Effector memory CD8-positive, alpha-beta T cell (primary cell): ENCODE data around the gene ACP3.
"Not testable (repeated sequence)": the region's sequence is repeated elsewhere in the genome, so short reads cannot be mapped to it uniquely, and the experiment has no call there.

Source experiments
- ATAC-seq: fragments of 150-1000 bp; cut with Tn5 transposase; replicated peaks from 2 replicates; pipeline ENCODE4 v1.10.0; 2021; ENCODE audit warnings: mild to moderate bottlenecking, moderate library complexity
- DNase-seq, 3 experiments: peaks; one replicate each; pipeline ENCODE4 v3.0.0; 2021
- H3K27ac Mint-ChIP-seq, 2 donors: one replicate each; pipeline ENCODE4 v1.8.0; 2022; ENCODE audit warnings: mild to moderate bottlenecking in 2 of 2, mixed read lengths in 2 of 2, moderate library complexity in 2 of 2
- H3K27me3 Mint-ChIP-seq, 2 donors: one replicate each; pipeline ENCODE4 v1.8.0; 2022; ENCODE audit warnings: mixed read lengths in 2 of 2
- H3K36me3 Mint-ChIP-seq: one replicate; pipeline ENCODE4 v1.8.0; 2022; ENCODE audit warnings: mild to moderate bottlenecking, moderate library complexity, mixed read lengths; ENCODE audit not compliant: insufficient read depth
- H3K4me1 Mint-ChIP-seq, 2 donors: one replicate each; pipeline ENCODE4 v1.8.0; 2022; ENCODE audit warnings: low read depth in 2 of 2, mixed read lengths in 2 of 2
- H3K4me3 Mint-ChIP-seq, 2 donors: one replicate each; pipeline ENCODE4 v1.8.0; 2022; ENCODE audit warnings: mild to moderate bottlenecking in 2 of 2, mixed read lengths in 2 of 2, moderate library complexity in 2 of 2
- H3K9me3 Mint-ChIP-seq, 2 donors: one replicate each; pipeline ENCODE4 v1.8.0; 2022; ENCODE audit warnings: mixed read lengths in 2 of 2

The ACP3 gene

GRCh38 chr3:132292042-132292441 is 25.2 kb upstream of the ACP3 start:
- no peaks in the 10 kb centered on the region for H3K36me3 Mint-ChIP-seq
- no peak overlapping the region for H3K4me3 Mint-ChIP-seq
- ATAC-seq (no peak), DNase-seq (no peak)
- H3K9me3 Mint-ChIP-seq: peaks cover 0 to 6% of the 10 kb centered on the region in 2 donors
- H3K4me1 Mint-ChIP-seq: no peaks in the 10 kb centered on the region
- H3K27me3 Mint-ChIP-seq: peaks cover 14 to 26% of the 10 kb centered on the region in 2 donors
- no peak overlapping the region for H3K27ac Mint-ChIP-seq

GRCh38 chr3:132293251-132293650 is 24.0 kb upstream of the ACP3 start:
- Mint-ChIP-seq H3K36me3 (no peaks in the 10 kb centered on the region), H3K27ac (no peak overlapping the region), H3K27me3 (peaks cover 14 to 16% of the 10 kb centered on the region in 2 donors), H3K9me3 (peaks cover 0 to 6% of the 10 kb centered on the region in 2 donors), H3K4me1 (no peaks in the 10 kb centered on the region), H3K4me3 (no peak overlapping the region)
- ATAC-seq: no peak
- DNase-seq: no peak

- Mint-ChIP-seq H3K4me1 (no peaks in the 10 kb centered on the region), H3K4me3 (no peak overlapping the region), H3K27me3 (peaks cover 11 to 14% of the 10 kb centered on the region in 2 donors), H3K36me3 (no peaks in the 10 kb centered on the region), H3K27ac (no peak overlapping the region), H3K9me3 (peaks cover 0 to 6% of the 10 kb centered on the region in 2 donors)
- DNase-seq: no peak
- ATAC-seq: no peak
Observed at GRCh38 chr3:132294906-132295305, 22.3 kb upstream of the ACP3 start.

GRCh38 chr3:132303336-132304201 is 13.6 kb upstream of the ACP3 start:
- H3K36me3 Mint-ChIP-seq, ATAC-seq, DNase-seq, H3K27ac Mint-ChIP-seq, H3K9me3 Mint-ChIP-seq, H3K4me1 Mint-ChIP-seq, H3K4me3 Mint-ChIP-seq: not testable (repeated sequence)
- H3K27me3 Mint-ChIP-seq: peaks cover 11 to 34% of the 10 kb centered on the region in 2 donors

GRCh38 chr3:132304351-132304750 is 12.9 kb upstream of the ACP3 start:
- H3K27ac Mint-ChIP-seq, DNase-seq, H3K4me3 Mint-ChIP-seq, H3K36me3 Mint-ChIP-seq, H3K4me1 Mint-ChIP-seq, H3K9me3 Mint-ChIP-seq, ATAC-seq: not testable (repeated sequence)
- H3K27me3 Mint-ChIP-seq: peaks cover 11 to 34% of the 10 kb centered on the region in 2 donors

- H3K4me1 Mint-ChIP-seq, H3K27me3 Mint-ChIP-seq, ATAC-seq, H3K27ac Mint-ChIP-seq, H3K36me3 Mint-ChIP-seq, DNase-seq, H3K9me3 Mint-ChIP-seq, H3K4me3 Mint-ChIP-seq: not testable (repeated sequence)
Observed at GRCh38 chr3:132310057-132310456, 7.2 kb upstream of the ACP3 start.

GRCh38 chr3:132311316-132311715 is 5.9 kb upstream of the ACP3 start:
- no peak for DNase-seq

GRCh38 chr3:132311841-132312240 is 5.4 kb upstream of the ACP3 start:
- H3K4me3 Mint-ChIP-seq: no peak overlapping the region
- ATAC-seq (no peak), DNase-seq (no peak)
- peaks cover 3% of the 10 kb centered on the region for H3K36me3 Mint-ChIP-seq
- H3K9me3 Mint-ChIP-seq: no peaks in the 10 kb centered on the region
- H3K27me3 Mint-ChIP-seq: peaks cover 0 to 14% of the 10 kb centered on the region in 2 donors
- H3K4me1 Mint-ChIP-seq: no peaks in the 10 kb centered on the region
- H3K27ac Mint-ChIP-seq: no peak overlapping the region

More at GRCh38 chr3:132311316-132311715, 5.9 kb upstream of the ACP3 start:
- no peak overlapping the region for H3K27ac Mint-ChIP-seq
- H3K27me3 Mint-ChIP-seq: peaks cover 0 to 14% of the 10 kb centered on the region in 2 donors
- H3K4me3 Mint-ChIP-seq: no peak overlapping the region
- no peaks in the 10 kb centered on the region for H3K9me3 Mint-ChIP-seq
- no peaks in the 10 kb centered on the region for H3K4me1 Mint-ChIP-seq
- peaks cover 3% of the 10 kb centered on the region for H3K36me3 Mint-ChIP-seq
- ATAC-seq: no peak

- Mint-ChIP-seq H3K27ac (no peak overlapping the region), H3K9me3 (no peaks in the 10 kb centered on the region), H3K4me1 (no peaks in the 10 kb centered on the region), H3K27me3 (peaks cover 9 to 27% of the 10 kb centered on the region in 2 donors), H3K36me3 (peaks cover 3% of the 10 kb centered on the region), H3K4me3 (no peak overlapping the region)
- DNase-seq (no peak), ATAC-seq (no peak)
Observed at GRCh38 chr3:132315851-132316250, 1.4 kb upstream of the ACP3 start.

- no peak for ATAC-seq
- H3K27me3 Mint-ChIP-seq: peaks cover 16 to 41% of the 10 kb centered on the region in 2 donors
- peaks cover 3% of the 10 kb centered on the region for H3K36me3 Mint-ChIP-seq
- H3K27ac Mint-ChIP-seq: no peak overlapping the region
- no peak for DNase-seq
- H3K4me3 Mint-ChIP-seq: no peak overlapping the region
- H3K4me1 Mint-ChIP-seq: no peaks in the 10 kb centered on the region
- no peaks in the 10 kb centered on the region for H3K9me3 Mint-ChIP-seq
Observed at GRCh38 chr3:132318451-132318850, 1.2 kb downstream of the ACP3 start.

GRCh38 chr3:132321304-132321703 is 4.1 kb downstream of the ACP3 start:
- Mint-ChIP-seq H3K27me3 (peaks cover 16 to 40% of the 10 kb centered on the region in 2 donors), H3K4me3 (no peak overlapping the region), H3K27ac (no peak overlapping the region), H3K4me1 (no peaks in the 10 kb centered on the region), H3K9me3 (no peaks in the 10 kb centered on the region), H3K36me3 (no peaks in the 10 kb centered on the region)
- no peak for DNase-seq
- no peak for ATAC-seq

- DNase-seq (no peak), ATAC-seq (no peak)
- no peak overlapping the region for H3K4me3 Mint-ChIP-seq
- no peaks in the 10 kb centered on the region for H3K4me1 Mint-ChIP-seq
- no peaks in the 10 kb centered on the region for H3K36me3 Mint-ChIP-seq
- H3K27me3 Mint-ChIP-seq: peaks cover 20 to 34% of the 10 kb centered on the region in 2 donors
- no peaks in the 10 kb centered on the region for H3K9me3 Mint-ChIP-seq
- no peak overlapping the region for H3K27ac Mint-ChIP-seq
Observed at GRCh38 chr3:132325103-132325606, 7.9 kb downstream of the ACP3 start.

GRCh38 chr3:132325634-132326033 is 8.4 kb downstream of the ACP3 start:
- Mint-ChIP-seq H3K27ac (no peak overlapping the region), H3K4me1 (no peaks in the 10 kb centered on the region), H3K27me3 (peaks cover 16 to 31% of the 10 kb centered on the region in 2 donors), H3K36me3 (no peaks in the 10 kb centered on the region), H3K9me3 (no peaks in the 10 kb centered on the region), H3K4me3 (no peak overlapping the region)
- no peak for DNase-seq
- no peak for ATAC-seq

- no peak overlapping the region for H3K27ac Mint-ChIP-seq
- no peak overlapping the region for H3K4me3 Mint-ChIP-seq
- no peaks in the 10 kb centered on the region for H3K9me3 Mint-ChIP-seq
- H3K4me1 Mint-ChIP-seq: no peaks in the 10 kb centered on the region
- no peaks in the 10 kb centered on the region for H3K36me3 Mint-ChIP-seq
- no peak for DNase-seq
- no peak for ATAC-seq
- H3K27me3 Mint-ChIP-seq: peaks cover 11 to 31% of the 10 kb centered on the region in 2 donors
Observed at GRCh38 chr3:132326251-132326650, 9.0 kb downstream of the ACP3 start.
